Keratinocyte (primary cell): ENCODE results near the gene CDA. TPM values are rescaled to one million over a fixed set of nuclear protein-coding genes. Genes with fewer than 3 reads are reported as not detected.

ENCODE experiments used
- DNase-seq: peaks from one replicate; pipeline ENCODE4 v3.0.0-alpha.2; 2011; ENCODE audit warnings: low read depth, missing footprints, low spot score
- FAIRE-seq: peaks from 2 replicates; lab custom pipeline; 2011; peaks lifted over from hg19 to GRCh38; lab: Jason Lieb, UNC
- H2AFZ ChIP-seq: 2 replicates; pipeline ENCODE4 v1.6.0; 2012; ENCODE audit warnings: low read length, control low read depth, inconsistent platforms; ENCODE audit not compliant: control insufficient read depth
- H3K27ac ChIP-seq: 2 replicates; pipeline ENCODE4 v1.5.1; 2011; ENCODE audit warnings: low read length; ENCODE audit not compliant: control insufficient read depth, insufficient read depth
- H3K27me3 ChIP-seq: 3 replicates; pipeline ENCODE4 v1.6.0; 2011; ENCODE audit warnings: low read length; ENCODE audit not compliant: control insufficient read depth, insufficient read depth; ENCODE audit errors: extremely low read depth
- H3K36me3 ChIP-seq, 2 experiments: 2 replicates in 1 of 2; 3 replicates in 1 of 2; pipeline ENCODE4 v1.5.1; 2011; ENCODE audit warnings: low read length in 2 of 2, mild to moderate bottlenecking in 1 of 2; ENCODE audit not compliant: control insufficient read depth in 2 of 2, insufficient read depth in 2 of 2; ENCODE audit errors: extremely low read depth in 1 of 2
- H3K4me1 ChIP-seq: 3 replicates; pipeline ENCODE4 v1.5.1; 2011; ENCODE audit warnings: low read length; ENCODE audit not compliant: control insufficient read depth, insufficient read depth; ENCODE audit errors: extremely low read depth
- H3K4me2 ChIP-seq: 3 replicates; pipeline ENCODE4 v1.6.0; 2011; ENCODE audit warnings: low read depth, low read length; ENCODE audit not compliant: control insufficient read depth, insufficient read depth; ENCODE audit errors: extremely low read depth
- H3K4me3 ChIP-seq, 3 experiments: fragments of 200-600 bp in 1 of 3; sonication (generic) in 1 of 3; 2 replicates in 2 of 3; 3 replicates in 1 of 3; pipeline ENCODE4 v1.5.1; 2011 to 2016; ENCODE audit warnings: low read length in 3 of 3, mild to moderate bottlenecking in 3 of 3, control low read depth in 2 of 3, inconsistent platforms in 1 of 3, low read depth in 1 of 3, mixed read lengths in 1 of 3, mixed run types in 1 of 3, moderate library complexity in 1 of 3; ENCODE audit not compliant: control insufficient read depth in 2 of 3, insufficient read depth in 2 of 3; ENCODE audit errors: extremely low read depth in 1 of 3
- H3K79me2 ChIP-seq: 2 replicates; pipeline ENCODE4 v1.6.0; 2012; ENCODE audit warnings: low read length; ENCODE audit not compliant: control insufficient read depth, insufficient read depth
- H3K9ac ChIP-seq: 3 replicates; pipeline ENCODE4 v1.6.0; 2011; ENCODE audit warnings: low read length; ENCODE audit not compliant: control insufficient read depth, insufficient read depth; ENCODE audit errors: extremely low read depth
- H3K9me1 ChIP-seq: 3 replicates; pipeline ENCODE4 v1.6.0; 2011; ENCODE audit warnings: low read length; ENCODE audit not compliant: control insufficient read depth, insufficient read depth; ENCODE audit errors: extremely low read depth
- H3K9me3 ChIP-seq: 2 replicates; pipeline ENCODE4 v1.5.1; 2012; ENCODE audit warnings: low read depth, low read length; ENCODE audit not compliant: control insufficient read depth
- H4K20me1 ChIP-seq: 3 replicates; pipeline ENCODE4 v1.6.0; 2011; ENCODE audit warnings: low read length; ENCODE audit not compliant: control insufficient read depth, insufficient read depth; ENCODE audit errors: extremely low read depth
- EZH2 ChIP-seq: IDR thresholded peaks from one replicate; pipeline ENCODE4 v1.6.1; 2012; ENCODE audit warnings: inconsistent platforms, mild to moderate bottlenecking, low read length, moderate library complexity
- dilution Hi-C: fragments of 300-500 bp; cut with MboI; formaldehyde crosslinking; loops from one replicate; pipeline ENCODE4 v1.7.0; 2020; ENCODE audit warnings: low sequenced_read_pairs; ENCODE audit not compliant: extremely low pct_ligation_motif_present
- polyA plus RNA-seq, 5 experiments: library from polyadenylated mRNA; depleted of rRNA in 3 of 5; stranded (reverse) in 3 of 5; stranded (forward) in 1 of 5; unstranded in 1 of 5; fragments of >200 nt; gene quantifications; 1 replicate in 1 of 5; 2 replicates in 3 of 5; 3 replicates in 1 of 5; pipeline versions ENCODE4 v1.2.1 to v1.2.3, GENCODE V29; 2011 to 2012; ENCODE audit warnings: missing spikeins in 2 of 5, low read depth in 1 of 5, low replicate concordance in 1 of 5
- TF ChIP-seq, protein P1 (sequence below), 3 experiments: IDR thresholded peaks in 1 of 3; conservative IDR thresholded peaks in 1 of 3; optimal IDR thresholded peaks in 1 of 3; 2 replicates in 2 of 3; 3 replicates in 1 of 3; pipeline versions ENCODE3 to v1.5.1; 2011; ENCODE audit warnings: low read length in 3 of 3, mild to moderate bottlenecking in 3 of 3, moderate library complexity in 2 of 3, control low read depth in 1 of 3, inconsistent platforms in 1 of 3; ENCODE audit not compliant: insufficient read depth in 2 of 3; ENCODE audit errors: extremely low read depth in 1 of 3

CDA gene
- polyA plus RNA-seq, 1 donor (not counting 4 experiments of a cell fraction or from before 2014, with no cell fraction given): 44.9 TPM

DNA sequence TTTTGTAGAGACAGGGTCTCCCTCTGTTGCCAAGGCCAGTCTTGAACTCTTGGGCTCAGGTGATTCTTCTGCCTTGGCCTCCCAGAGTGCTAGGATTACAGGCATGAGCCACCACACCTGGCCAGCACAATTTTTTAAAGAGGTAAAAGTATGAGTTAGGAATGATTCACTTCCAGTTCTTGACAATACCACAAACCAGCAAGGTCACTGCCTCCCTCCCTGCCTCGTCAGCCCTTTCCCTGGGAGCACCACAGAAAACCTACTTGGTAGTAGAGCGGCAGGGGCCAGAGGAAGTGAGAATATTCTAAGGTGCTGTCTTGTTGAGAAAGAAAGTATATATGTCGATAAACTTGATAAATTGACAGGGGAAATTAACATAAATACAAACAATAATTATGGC lies 10.8 kb upstream of the CDA start:
- no peak overlapping the region for H3K27ac ChIP-seq
- no peak for DNase-seq
- no peaks in the 10 kb centered on the region for H3K79me2 ChIP-seq

DNA sequence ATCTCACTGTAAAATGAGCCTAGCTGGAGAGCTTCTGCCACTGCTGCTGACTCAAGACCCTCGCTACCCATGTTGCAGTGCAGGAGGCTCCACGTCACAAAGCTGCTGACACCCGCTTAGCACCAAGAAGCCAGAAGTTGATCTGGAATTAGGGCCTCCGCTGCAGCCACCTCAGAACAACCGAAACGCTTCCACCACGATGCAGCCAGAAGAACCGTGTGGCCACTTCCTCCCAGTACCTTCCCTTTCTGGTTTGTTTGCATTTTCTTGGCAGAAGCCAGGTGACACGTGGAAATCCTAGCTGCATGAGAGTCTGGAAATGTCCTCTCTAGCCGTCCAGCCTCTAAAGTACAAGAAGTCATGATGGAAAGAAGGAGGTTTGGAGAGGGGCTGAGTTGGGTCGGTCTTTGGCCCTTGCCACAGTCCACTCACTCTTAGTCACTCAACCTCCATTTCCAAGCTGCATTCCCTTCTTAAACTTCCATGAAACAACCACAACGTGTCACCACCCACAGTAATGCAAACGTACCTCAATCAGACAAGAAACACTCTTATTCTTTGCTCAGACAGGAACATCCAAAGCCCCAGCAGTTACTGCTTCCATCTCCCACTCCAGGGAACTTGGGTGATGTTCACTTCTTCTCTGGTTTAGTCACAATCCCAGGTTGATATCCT lies 10.0 kb upstream of the CDA start:
- TF ChIP-seq, protein P1, sequence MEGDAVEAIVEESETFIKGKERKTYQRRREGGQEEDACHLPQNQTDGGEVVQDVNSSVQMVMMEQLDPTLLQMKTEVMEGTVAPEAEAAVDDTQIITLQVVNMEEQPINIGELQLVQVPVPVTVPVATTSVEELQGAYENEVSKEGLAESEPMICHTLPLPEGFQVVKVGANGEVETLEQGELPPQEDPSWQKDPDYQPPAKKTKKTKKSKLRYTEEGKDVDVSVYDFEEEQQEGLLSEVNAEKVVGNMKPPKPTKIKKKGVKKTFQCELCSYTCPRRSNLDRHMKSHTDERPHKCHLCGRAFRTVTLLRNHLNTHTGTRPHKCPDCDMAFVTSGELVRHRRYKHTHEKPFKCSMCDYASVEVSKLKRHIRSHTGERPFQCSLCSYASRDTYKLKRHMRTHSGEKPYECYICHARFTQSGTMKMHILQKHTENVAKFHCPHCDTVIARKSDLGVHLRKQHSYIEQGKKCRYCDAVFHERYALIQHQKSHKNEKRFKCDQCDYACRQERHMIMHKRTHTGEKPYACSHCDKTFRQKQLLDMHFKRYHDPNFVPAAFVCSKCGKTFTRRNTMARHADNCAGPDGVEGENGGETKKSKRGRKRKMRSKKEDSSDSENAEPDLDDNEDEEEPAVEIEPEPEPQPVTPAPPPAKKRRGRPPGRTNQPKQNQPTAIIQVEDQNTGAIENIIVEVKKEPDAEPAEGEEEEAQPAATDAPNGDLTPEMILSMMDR (optimal IDR thresholded peaks at IDR 0.05 in 1 of 3, IDR thresholded peaks at IDR 0.05 in 1 of 3, conservative IDR thresholded peaks at IDR 0.05 in 1 of 3; ENCODE audit: extremely low read depth in 1 of 3, insufficient read depth in 2 of 3, low read length in 3 of 3): no peak
- no peak for TF ChIP-seq EZH2
- dilution Hi-C loops: no loop called here
- Histone ChIP-seq H2AFZ (no peak overlapping the region), H3K79me2 (no peaks in the 10 kb centered on the region), H3K27ac (no peak overlapping the region), H3K9ac (no peak overlapping the region), H3K4me2 (no peak overlapping the region), H3K27me3 (peaks cover 3% of the 10 kb centered on the region), H3K4me3 (no peak overlapping the region), H3K4me1 (peaks cover 12% of the 10 kb centered on the region), H4K20me1 (no peaks in the 10 kb centered on the region), H3K36me3 (no peaks in the 10 kb centered on the region), H3K9me1 (no peaks in the 10 kb centered on the region), H3K9me3 (no peaks in the 10 kb centered on the region)
- DNase-seq: no peak
- no peak for FAIRE-seq

More for the DNA sequence above, 10.8 kb upstream of the CDA start:
- H2AFZ ChIP-seq: no peak overlapping the region
- H3K4me1 ChIP-seq: peaks cover 12% of the 10 kb centered on the region
- H4K20me1 ChIP-seq: no peaks in the 10 kb centered on the region
- dilution Hi-C loops: no loop called here
- TF ChIP-seq, protein P1 (optimal IDR thresholded peaks at IDR 0.05 in 1 of 3, IDR thresholded peaks at IDR 0.05 in 1 of 3, conservative IDR thresholded peaks at IDR 0.05 in 1 of 3; ENCODE audit: extremely low read depth in 1 of 3, insufficient read depth in 2 of 3, low read length in 3 of 3): no peak
- no peak for TF ChIP-seq EZH2
- no peak overlapping the region for H3K4me3 ChIP-seq
- no peak overlapping the region for H3K9ac ChIP-seq
- H3K9me3 ChIP-seq: no peaks in the 10 kb centered on the region
- no peak overlapping the region for H3K4me2 ChIP-seq
- no peaks in the 10 kb centered on the region for H3K36me3 ChIP-seq
- H3K27me3 ChIP-seq: peaks cover 3% of the 10 kb centered on the region
- FAIRE-seq: peak; percentile 32
- H3K9me1 ChIP-seq: no peaks in the 10 kb centered on the region
